CD4-positive, alpha-beta T cell treated with Interleukin-15 for 4 hours (primary cell): ENCODE results near the gene GLMN.
"Not testable (repeated sequence)": the region's sequence is repeated elsewhere in the genome, so short reads cannot be mapped to it uniquely, and the experiment has no call there.

Experiments
- DNase-seq: peaks from one replicate; pipeline ENCODE4 v3.0.0-alpha.2; 2020; ENCODE audit warnings: low spot score

Gene GLMN

GRCh38 chr1:92299477-92300150 lies 827 bp upstream of the GLMN start:
- DNase-seq = no peak

GRCh38 chr1:92298213-92298572 lies 594 bp downstream of the GLMN start:
- no peak for DNase-seq

GRCh38 chr1:92291372-92291999 lies 7.3 kb downstream of the GLMN start:
- peak; percentile 30 for DNase-seq

- not testable (repeated sequence) for DNase-seq
Observed at GRCh38 chr1:92281411-92281810, 17.4 kb downstream of the GLMN start.

- DNase-seq = not testable (repeated sequence)
Observed at GRCh38 chr1:92279781-92280180, 19.0 kb downstream of the GLMN start.

GRCh38 chr1:92277105-92277723 lies 21.6 kb downstream of the GLMN start:
- no peak for DNase-seq

GRCh38 chr1:92276082-92276481 lies 22.7 kb downstream of the GLMN start:
- no peak for DNase-seq

GRCh38 chr1:92274939-92275338 lies 23.8 kb downstream of the GLMN start:
- no peak for DNase-seq

- no peak for DNase-seq
Observed at GRCh38 chr1:92273039-92273438, 25.7 kb downstream of the GLMN start.

- no peak for DNase-seq
Observed at GRCh38 chr1:92262516-92262915, 36.3 kb downstream of the GLMN start.

- no peak for DNase-seq
Observed at GRCh38 chr1:92259350-92259749, 39.4 kb downstream of the GLMN start.

- DNase-seq = not testable (repeated sequence)
Observed at GRCh38 chr1:92254714-92255113, 44.1 kb downstream of the GLMN start.

GRCh38 chr1:92244376-92244775 lies 54.4 kb downstream of the GLMN start:
- DNase-seq = no peak

- no peak for DNase-seq
Observed at GRCh38 chr1:92240034-92240433, 58.8 kb downstream of the GLMN start.

- no peak for DNase-seq
Observed at GRCh38 chr1:92230736-92231135, 68.1 kb downstream of the GLMN start.

GRCh38 chr1:92228401-92228800 lies 70.4 kb downstream of the GLMN start:
- no peak for DNase-seq

GRCh38 chr1:92219028-92219427 lies 79.8 kb downstream of the GLMN start:
- DNase-seq = no peak

GRCh38 chr1:92218559-92218958 lies 80.2 kb downstream of the GLMN start:
- no peak for DNase-seq

GRCh38 chr1:92217721-92218120 lies 81.1 kb downstream of the GLMN start, which contains the start of gene C1orf146:
TSS of gene C1orf146 (plus strand) at chr1:92217915. CDS start at chr1:92231421, 13,506 bp downstream.
- DNase-seq = no peak

- no peak for DNase-seq
Observed at GRCh38 chr1:92211166-92211565, 87.6 kb downstream of the GLMN start.

GRCh38 chr1:92210701-92211100 lies 88.1 kb downstream of the GLMN start:
- DNase-seq = no peak

GRCh38 chr1:92203105-92203504 lies 95.7 kb downstream of the GLMN start:
- DNase-seq = no peak

- DNase-seq = no peak
Observed at GRCh38 chr1:92201973-92202372, 96.8 kb downstream of the GLMN start.
